Smooth muscle cell (in vitro differentiated cells): Measurements from ENCODE around the gene TIGAR. TPM values are rescaled to one million over a fixed set of nuclear protein-coding genes. Genes with fewer than 3 reads are reported as not detected.
A peak's percentile ranks its signal among the peaks of the same experiment; 100 is the strongest.

Experiments
- DNase-seq: peaks from one replicate; lab custom pipeline; 2025; ENCODE audit not compliant: unreplicated experiment; lab: John Stamatoyannopoulos, UW
- H2AFZ ChIP-seq: fragments of 200-600 bp; sonication (generic); 2 replicates; pipeline ENCODE4 v1.6.0; 2016; ENCODE audit warnings: antibody characterized with exemption, low read depth, mild to moderate bottlenecking
- H3F3A ChIP-seq: fragments of 200-600 bp; sonication (generic); 2 replicates; pipeline ENCODE4 v1.6.0; 2017; ENCODE audit warnings: antibody characterized with exemption, low read depth
- H3K27ac ChIP-seq: fragments of 200-600 bp; sonication (generic); 2 replicates; pipeline ENCODE4 v1.5.1; 2016; ENCODE audit warnings: low read depth, mild to moderate bottlenecking
- H3K27me3 ChIP-seq: fragments of 200-600 bp; sonication (generic); 2 replicates; pipeline ENCODE4 v1.6.1; 2016; ENCODE audit warnings: low read depth, mild to moderate bottlenecking
- H3K36me3 ChIP-seq: fragments of 200-600 bp; sonication (generic); 2 replicates; pipeline ENCODE4 v1.5.1; 2016; ENCODE audit warnings: low read depth
- H3K4me1 ChIP-seq: fragments of 200-600 bp; sonication (generic); 2 replicates; pipeline ENCODE4 v1.5.1; 2016; ENCODE audit warnings: low read depth
- H3K4me2 ChIP-seq: fragments of 200-600 bp; sonication (generic); 2 replicates; pipeline ENCODE4 v1.6.0; 2016; ENCODE audit warnings: mild to moderate bottlenecking
- H3K4me3 ChIP-seq: fragments of 200-600 bp; sonication (generic); 2 replicates; pipeline ENCODE4 v1.5.1; 2016; ENCODE audit warnings: mild to moderate bottlenecking
- H3K79me2 ChIP-seq: fragments of 200-600 bp; sonication (generic); 2 replicates; pipeline ENCODE4 v1.6.0; 2016; ENCODE audit warnings: low read depth, mild to moderate bottlenecking
- H3K9ac ChIP-seq: fragments of 200-600 bp; sonication (generic); 2 replicates; pipeline ENCODE4 v1.6.0; 2016; ENCODE audit warnings: low read depth
- H3K9me3 ChIP-seq: fragments of 200-600 bp; sonication (generic); replicated peaks from 2 replicates; pipeline ENCODE4 v1.5.1; 2016; ENCODE audit warnings: low read depth
- H4K20me1 ChIP-seq: fragments of 200-600 bp; sonication (generic); 2 replicates; pipeline ENCODE4 v1.6.0; 2016; ENCODE audit warnings: low read depth
- WGBS: methylation state at CpG from one replicate; pipeline ENCODE4 v1.1.7; 2016; ENCODE audit warnings: low lambda C conversion rate; 5-methylcytosine and 5-hydroxymethylcytosine counted together
- polyA plus RNA-seq: library from polyadenylated mRNA; unstranded; fragments of >200 nt; fragmentation: Nextera tagmentation; extraction: Ambion mirVana; gene quantifications from 2 replicates; pipeline ENCODE4 v1.2.1, GENCODE V29; 2016
- total RNA-seq: library from RNA; depleted of rRNA; stranded (reverse); fragments of >200 nt; gene quantifications from 2 replicates; pipeline ENCODE4 v1.2.3, GENCODE V29; 2014
- TF ChIP-seq, protein P1 (sequence below): fragments of 200-600 bp; sonication (generic); IDR thresholded peaks from 2 replicates; pipeline ENCODE4 v1.5.1; 2017; ENCODE audit warnings: borderline replicate concordance, mild to moderate bottlenecking, antibody characterized with exemption; ENCODE audit not compliant: insufficient read depth, poor library complexity, severe bottlenecking

Gene TIGAR
- total and polyA plus RNA-seq, 2 experiments from 2014 or later, result 21.6 to 26.1 TPM

DNA sequence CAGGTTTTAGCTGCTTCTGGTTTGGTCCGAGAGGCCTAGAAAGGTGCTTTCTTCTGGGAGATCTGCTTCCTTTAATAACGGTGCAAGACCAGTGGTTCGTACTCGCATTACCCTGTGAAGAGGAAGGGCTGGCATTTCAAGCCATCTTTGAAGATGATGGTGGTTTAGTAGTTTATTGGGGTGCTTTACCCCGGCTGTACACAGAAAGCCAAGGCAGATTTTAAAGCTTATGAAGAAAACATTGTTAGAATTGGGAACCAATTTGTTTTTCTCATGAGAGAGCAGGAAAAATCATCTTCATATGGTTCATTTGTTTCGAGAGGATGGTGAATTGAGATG, 43.8 kb upstream of the TIGAR start:
- peaks cover 83% of the 10 kb centered on the region for H3K79me2 ChIP-seq
- H3K27me3 ChIP-seq, result no peaks in the 10 kb centered on the region
- peak overlapping the region; percentile 84 for H3K4me3 ChIP-seq
- H3F3A ChIP-seq, result peaks cover 12% of the 10 kb centered on the region
- H3K9me3 ChIP-seq, result no peaks in the 10 kb centered on the region
- peak overlapping the region; percentile 46 for H3K27ac ChIP-seq
- H2AFZ ChIP-seq, result no peak overlapping the region
- H3K36me3 ChIP-seq, result peaks cover 11% of the 10 kb centered on the region
- H3K9ac ChIP-seq, result peak overlapping the region; percentile 42
- H3K4me2 ChIP-seq, result peak overlapping the region; percentile 96
- TF ChIP-seq, protein P1, sequence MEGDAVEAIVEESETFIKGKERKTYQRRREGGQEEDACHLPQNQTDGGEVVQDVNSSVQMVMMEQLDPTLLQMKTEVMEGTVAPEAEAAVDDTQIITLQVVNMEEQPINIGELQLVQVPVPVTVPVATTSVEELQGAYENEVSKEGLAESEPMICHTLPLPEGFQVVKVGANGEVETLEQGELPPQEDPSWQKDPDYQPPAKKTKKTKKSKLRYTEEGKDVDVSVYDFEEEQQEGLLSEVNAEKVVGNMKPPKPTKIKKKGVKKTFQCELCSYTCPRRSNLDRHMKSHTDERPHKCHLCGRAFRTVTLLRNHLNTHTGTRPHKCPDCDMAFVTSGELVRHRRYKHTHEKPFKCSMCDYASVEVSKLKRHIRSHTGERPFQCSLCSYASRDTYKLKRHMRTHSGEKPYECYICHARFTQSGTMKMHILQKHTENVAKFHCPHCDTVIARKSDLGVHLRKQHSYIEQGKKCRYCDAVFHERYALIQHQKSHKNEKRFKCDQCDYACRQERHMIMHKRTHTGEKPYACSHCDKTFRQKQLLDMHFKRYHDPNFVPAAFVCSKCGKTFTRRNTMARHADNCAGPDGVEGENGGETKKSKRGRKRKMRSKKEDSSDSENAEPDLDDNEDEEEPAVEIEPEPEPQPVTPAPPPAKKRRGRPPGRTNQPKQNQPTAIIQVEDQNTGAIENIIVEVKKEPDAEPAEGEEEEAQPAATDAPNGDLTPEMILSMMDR, result no peak
- DNase-seq, result no peak
- WGBS, result 35% methylated on average over 6 of the region's 6 CpGs
- peaks cover 80% of the 10 kb centered on the region for H4K20me1 ChIP-seq
- H3K4me1 ChIP-seq, result peaks cover 12% of the 10 kb centered on the region

DNA sequence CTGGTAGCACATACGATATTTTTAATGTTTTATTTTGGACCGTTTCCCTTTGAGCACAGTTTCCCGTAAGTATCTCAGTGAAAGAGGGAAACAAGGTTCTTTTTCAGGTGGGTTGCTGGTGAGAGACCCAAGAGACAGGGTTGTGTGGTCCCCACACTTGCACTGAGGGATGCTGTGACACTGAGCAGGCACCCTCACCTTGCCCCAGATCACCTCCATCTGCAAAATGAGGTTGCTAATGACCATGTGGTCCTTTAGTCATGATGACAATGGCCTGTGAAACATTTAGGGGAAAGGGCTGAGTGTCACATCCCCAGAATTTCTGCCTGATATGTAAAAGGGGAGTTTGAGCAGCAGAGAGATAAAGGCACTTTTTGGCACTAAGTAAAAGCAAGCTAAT, 43.2 kb upstream of the TIGAR start:
- TF ChIP-seq, protein P1, result no peak
- Histone ChIP-seq H3K27me3 (no peaks in the 10 kb centered on the region), H4K20me1 (peaks cover 87% of the 10 kb centered on the region), H3K27ac (peak overlapping the region; percentile 46), H3K79me2 (peaks cover 90% of the 10 kb centered on the region), H3K36me3 (peaks cover 11% of the 10 kb centered on the region), H3K4me3 (no peak overlapping the region), H3K9me3 (no peaks in the 10 kb centered on the region), H3F3A (peaks cover 19% of the 10 kb centered on the region), H2AFZ (no peak overlapping the region), H3K4me2 (peak overlapping the region; percentile 96), H3K4me1 (peaks cover 9% of the 10 kb centered on the region), H3K9ac (peak overlapping the region; percentile 42)
- DNase-seq, result no peak
- 93% methylated on average over 3 of the region's 3 CpGs for WGBS

DNA sequence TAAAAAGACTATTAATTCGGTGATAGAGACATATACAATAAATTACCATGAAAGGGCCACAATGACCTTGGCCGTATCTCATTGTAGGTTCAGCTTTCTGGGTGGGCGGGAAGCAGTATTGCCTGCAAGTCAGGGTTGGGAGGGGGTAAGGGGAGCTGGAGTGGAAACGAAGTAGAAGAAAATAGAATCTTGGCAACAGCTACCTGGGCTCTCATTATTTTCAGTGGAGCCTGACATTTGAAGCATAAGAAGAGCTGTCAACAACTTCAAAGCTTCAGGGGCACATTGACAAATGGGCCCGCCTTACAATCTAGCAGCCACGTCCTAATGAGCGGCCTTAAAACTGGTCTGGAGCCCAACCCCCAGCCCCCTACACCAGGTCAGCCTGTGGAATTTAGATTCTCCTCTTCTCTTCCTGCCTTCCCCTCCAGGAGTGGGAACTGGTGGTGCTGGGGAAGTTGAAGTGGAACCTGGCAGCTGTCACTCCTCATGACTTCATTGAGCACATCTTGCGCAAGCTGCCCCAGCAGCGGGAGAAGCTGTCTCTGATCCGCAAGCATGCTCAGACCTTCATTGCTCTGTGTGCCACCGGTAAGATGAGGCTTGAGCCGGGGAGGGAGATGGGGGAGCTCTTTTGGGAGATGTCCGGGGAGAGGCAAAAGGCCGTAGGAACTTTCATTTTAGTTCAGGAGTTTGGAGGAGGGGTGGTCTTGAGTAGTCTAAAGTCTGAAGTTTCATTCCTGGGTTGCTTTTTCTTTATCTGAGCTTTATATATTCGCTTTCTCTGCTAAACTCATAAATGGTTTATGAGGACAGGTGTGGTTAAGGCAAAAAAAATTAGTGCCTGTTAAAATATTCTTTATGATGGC, 42.5 kb upstream of the TIGAR start:
- Histone ChIP-seq H3K27me3 (no peaks in the 10 kb centered on the region), H3K36me3 (peaks cover 11% of the 10 kb centered on the region), H3K4me2 (peak overlapping the region; percentile 96), H3K4me3 (peak overlapping the region; percentile 0), H3K79me2 (peaks cover 97% of the 10 kb centered on the region), H3F3A (peaks cover 26% of the 10 kb centered on the region), H3K4me1 (peaks cover 9% of the 10 kb centered on the region), H3K27ac (peak overlapping the region; percentile 46), H3K9me3 (no peaks in the 10 kb centered on the region), H2AFZ (no peak overlapping the region), H3K9ac (no peak overlapping the region), H4K20me1 (peaks cover 94% of the 10 kb centered on the region)
- 67% methylated on average over 15 of the region's 15 CpGs for WGBS
- TF ChIP-seq, protein P1, result no peak
- no peak for DNase-seq
